Daoy (cell line): ENCODE results near the gene ASMTL. TPM values are rescaled to one million over a fixed set of nuclear protein-coding genes. Genes with fewer than 3 reads are reported as not detected.
A peak's percentile ranks its signal among the peaks of the same experiment; 100 is the strongest.
"Not testable (repeated sequence)": the region's sequence is repeated elsewhere in the genome, so short reads cannot be mapped to it uniquely, and the experiment has no call there.

Experiments used
- DNase-seq: peaks from one replicate; pipeline ENCODE4 v3.0.0-alpha.2; 2015; ENCODE audit warnings: low read depth
- total RNA-seq: library from RNA; depleted of rRNA; stranded (reverse); fragments of >200 nt; shearing (Covaris generic); gene quantifications from 2 replicates; pipeline ENCODE4 v1.2.3, GENCODE V29; 2014

Gene ASMTL
- total RNA-seq, 1 experiment from 2014 or later = 0.74 TPM

GRCh38 chrX:1481636-1482529 lies 29.2 kb upstream of the ASMTL start:
- DNase-seq = peak; percentile 47

GRCh38 chrX:1480082-1480785 lies 27.5 kb upstream of the ASMTL start:
- DNase-seq = no peak

DNA sequence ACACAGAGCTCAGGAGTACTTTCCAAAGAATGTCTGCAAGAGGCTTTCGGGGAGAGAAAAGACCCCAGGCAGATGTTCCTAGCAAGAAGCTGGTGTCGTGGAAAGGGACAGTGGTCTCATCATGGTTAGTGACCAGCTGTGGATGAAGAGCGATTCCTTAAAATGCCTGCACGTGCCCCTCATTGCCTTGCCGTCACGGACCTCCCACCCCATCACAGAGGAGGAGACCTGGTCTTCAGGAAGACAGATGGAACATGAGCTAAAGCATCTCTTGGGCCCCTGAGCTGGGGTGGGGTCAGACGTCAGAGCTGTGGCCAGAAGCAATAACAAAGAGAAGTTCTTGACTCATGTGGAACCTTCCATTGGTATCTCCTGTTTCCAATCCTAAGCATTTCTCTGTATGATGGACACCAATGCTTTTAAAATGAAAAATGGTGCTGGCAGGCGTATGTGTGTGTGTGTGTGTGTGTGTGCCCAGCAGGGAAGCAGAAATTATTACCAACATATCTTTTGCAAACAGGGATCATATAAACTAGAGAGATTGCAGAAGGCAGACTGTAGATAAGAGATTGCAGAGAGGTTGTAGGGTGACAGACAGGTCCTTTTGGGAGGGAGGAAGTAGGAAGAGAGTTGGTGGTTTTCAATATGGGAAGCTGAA lies 25.2 kb upstream of the ASMTL start:
- DNase-seq = no peak

GRCh38 chrX:1477229-1477628 lies 24.5 kb upstream of the ASMTL start:
- no peak for DNase-seq

DNA sequence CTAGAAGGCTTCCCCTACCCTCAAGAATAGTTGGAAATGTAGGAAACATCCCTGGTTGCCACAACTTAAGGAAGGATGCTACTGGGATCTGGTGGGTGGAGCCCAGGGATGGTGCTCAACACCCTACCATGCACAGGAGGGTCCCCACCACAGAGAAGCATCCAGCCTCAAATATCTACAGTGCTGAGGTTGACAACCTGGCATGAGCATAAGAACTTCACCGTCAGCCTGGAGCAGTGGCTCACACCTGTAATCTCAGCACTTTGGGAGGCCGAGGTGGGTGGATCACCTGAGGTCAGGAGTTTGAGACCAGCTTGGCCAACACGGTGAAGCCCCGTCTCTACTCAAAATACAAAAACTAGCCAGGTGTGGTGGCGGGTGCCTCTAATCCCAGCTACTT lies 24.0 kb upstream of the ASMTL start:
- DNase-seq = no peak

DNA sequence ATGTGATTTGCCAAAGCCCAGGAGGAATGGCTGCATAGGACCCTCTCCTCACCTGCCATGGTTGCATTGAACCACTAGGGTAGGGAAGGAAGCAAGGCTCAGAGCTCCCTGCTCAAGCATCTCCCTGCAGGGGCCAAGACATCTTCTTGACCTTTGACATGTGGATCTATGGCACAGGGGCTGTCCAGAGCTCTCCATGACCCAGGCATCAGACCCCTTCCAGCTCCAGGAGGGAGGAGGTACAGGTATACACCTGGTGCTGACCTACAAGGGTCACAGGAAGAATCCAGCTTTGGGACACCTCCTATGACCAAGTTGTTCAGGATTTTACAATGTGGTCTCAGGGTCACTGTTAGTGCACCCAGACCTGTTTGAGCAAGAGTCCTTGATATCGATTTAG lies 23.2 kb upstream of the ASMTL start:
- DNase-seq = no peak

GRCh38 chrX:1475481-1475880 lies 22.8 kb upstream of the ASMTL start:
- DNase-seq = no peak

- DNase-seq = not testable (repeated sequence)
Observed at GRCh38 chrX:1474593-1474992, 21.9 kb upstream of the ASMTL start.

DNA sequence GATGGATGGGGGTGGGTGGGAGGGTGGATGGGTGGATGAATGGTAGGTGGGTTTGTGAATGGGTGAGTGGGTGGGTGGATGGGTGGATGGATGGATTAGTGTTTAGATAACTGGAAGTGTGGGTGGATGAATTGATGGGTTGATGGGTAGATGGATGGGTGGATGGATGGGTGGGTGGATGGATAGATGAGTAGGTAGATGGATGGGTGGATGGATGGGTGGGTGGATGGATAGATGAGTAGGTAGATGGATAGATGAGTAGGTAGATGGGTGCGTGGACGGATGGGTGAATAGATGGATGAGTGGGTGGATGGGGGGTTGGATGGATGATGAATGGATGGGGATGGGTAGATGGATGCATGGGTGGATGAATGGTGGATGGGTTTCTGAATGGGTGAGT lies 20.3 kb upstream of the ASMTL start:
- no peak for DNase-seq

DNA sequence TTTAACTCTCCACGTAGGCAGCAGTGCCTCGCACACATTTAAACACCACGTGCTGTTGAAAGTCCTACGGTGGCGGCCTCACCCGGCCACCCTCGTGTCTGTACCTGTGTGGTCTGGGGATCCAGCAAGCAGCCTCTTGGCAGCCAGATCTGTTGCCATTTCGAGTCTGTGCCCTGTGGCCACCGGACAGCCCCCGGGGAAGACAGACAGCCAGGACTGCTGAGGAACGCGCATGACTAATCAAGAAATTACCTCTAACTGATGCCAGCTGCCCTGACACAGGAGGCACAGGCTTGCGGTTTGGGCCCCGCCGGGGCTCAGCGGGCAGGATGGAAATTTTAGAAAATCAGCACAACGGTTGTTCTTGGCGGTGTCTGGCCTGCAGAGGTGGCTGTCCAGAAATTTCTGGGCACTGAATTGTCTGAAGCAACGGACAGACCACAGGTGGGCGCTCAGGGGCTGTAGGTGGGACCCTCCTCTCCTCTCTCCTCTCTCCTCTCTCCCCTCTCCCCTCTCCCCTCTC lies 15.6 kb upstream of the ASMTL start:
- DNase-seq = peak; percentile 72

GRCh38 chrX:1466971-1467561 lies 14.4 kb upstream of the ASMTL start:
- DNase-seq = no peak

DNA sequence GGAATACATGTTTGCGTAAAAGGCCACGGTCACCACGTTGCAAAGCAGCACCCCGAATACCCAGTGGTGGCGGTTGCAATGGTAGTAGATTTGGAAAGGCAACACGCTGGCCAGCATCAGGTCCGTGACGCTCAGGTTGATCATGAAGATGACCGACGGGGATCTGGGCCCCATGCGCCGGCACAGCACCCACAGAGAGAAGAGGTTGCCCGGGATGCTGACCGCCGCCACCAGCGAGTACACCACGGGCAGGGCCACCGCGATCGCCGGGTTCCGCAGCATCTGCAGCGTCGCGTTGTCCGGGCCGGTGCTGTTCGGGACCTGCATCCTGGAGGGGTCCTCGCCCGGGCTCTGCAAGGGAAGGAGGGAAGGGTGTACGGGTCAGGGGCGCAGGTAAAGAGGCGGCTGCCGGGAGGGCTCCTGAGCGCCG lies 13.5 kb upstream of the ASMTL start:
- DNase-seq = no peak

DNA sequence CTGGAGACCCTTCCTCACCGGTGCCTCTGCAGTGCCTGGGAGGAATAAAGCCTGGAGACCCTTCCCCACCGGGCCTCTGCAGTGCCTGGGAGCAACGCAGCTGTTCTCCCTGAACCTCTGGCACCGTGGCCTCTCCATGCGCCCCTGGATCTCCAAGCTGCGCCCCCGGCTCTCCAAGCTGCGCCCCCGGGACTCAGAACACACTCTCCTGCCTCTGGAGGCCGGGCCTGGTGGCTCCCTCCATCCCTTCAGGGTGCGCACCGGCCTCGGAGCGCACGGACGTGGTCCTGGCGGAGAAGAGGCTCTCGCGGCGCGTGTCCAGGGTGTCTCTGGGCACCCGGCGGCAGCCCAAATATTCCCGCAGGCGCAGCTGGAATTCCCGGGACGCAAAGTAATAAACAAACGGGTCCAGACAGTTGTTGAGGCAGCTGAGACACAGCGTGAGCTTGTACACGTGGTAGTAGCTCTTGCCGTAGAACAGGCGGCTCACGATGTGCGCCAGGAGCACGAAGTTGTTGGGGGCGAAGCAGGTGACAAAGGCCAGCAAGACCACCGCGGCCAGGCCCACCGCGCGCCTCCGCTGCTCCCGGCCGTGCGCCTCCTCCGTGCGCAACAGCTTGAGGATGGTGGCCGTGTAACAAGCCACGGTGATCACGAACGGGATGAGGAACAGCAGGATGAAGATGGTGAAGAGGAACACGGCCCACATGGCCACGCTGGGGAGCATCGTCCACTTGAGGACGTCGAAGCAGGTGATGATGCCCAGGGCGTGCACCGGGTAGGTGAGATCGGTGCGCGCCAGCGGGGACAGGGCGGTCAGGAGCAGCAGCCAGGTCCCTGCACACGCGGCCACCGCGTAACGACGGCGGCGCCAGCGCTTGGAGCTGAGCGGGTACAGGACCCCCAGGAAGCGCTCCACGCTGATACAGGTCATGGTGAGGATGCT lies 12.8 kb upstream of the ASMTL start:
- DNase-seq = no peak

GRCh38 chrX:1464971-1465285 lies 12.2 kb upstream of the ASMTL start:
- DNase-seq = no peak

- no peak for DNase-seq
Observed at GRCh38 chrX:1464041-1464970, 11.6 kb upstream of the ASMTL start.

GRCh38 chrX:1463581-1463980 lies 10.9 kb upstream of the ASMTL start:
- no peak for DNase-seq

- peak; percentile 51 for DNase-seq
Observed at GRCh38 chrX:1462596-1463251, 10.0 kb upstream of the ASMTL start.

DNA sequence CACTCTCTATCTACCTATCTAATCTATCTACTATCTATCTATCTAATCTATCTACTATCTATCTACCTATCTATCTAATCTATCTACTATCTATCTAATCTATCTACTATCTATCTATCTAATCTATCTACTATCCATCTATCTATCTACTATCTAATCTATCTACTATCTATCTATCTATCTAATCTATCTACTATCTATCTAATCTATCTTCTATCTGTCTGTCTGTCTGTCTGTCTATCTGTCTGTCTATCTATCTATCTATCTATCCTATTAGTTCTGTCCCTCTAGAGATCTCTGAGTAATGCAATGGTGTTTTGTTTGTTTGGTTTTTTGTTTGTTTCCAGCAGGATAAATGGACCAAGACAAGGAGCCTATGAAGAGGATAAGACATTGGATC lies 9.4 kb upstream of the ASMTL start:
- DNase-seq = no peak

GRCh38 chrX:1455948-1456280 lies 3.2 kb upstream of the ASMTL start:
- no peak for DNase-seq
